Measurements from ENCODE around the gene DPP6.

DNA sequence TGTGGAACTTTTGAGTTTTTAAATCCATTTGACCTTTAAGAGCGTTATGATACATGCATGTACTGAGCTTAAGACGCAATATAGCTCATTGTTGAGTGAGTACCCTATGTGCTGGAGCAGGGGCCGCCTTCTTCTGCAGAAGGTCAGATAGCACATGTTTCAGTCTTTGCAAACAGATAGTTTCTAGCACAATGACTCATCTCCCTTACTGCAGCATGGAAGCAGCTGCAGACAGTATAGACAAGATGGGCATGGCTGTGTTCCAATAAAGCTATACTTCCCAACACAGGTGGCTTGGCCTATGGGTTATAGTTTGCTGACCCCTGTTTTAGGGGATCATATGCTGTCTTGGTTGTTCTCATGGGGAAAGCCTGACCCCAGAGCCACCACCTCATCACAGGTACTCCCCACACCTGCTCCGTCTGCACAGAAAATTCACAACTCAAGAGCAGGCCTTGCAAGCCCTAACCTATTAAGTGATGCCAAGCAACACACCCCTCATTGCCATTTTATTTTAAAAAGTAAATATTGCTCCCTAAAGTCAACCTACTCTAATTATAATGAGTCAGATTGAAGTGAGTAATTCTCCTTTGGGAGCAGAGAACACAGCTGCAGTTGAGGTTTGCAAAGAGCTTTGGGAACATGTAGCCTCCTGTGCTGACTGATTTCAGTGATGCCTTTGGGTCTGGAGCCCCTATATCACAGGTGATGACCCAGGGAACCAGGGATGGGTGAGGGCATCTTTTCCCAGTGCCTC is 620.6 kb downstream of the DPP6 start:
- TF ChIP-seq, protein P1, sequence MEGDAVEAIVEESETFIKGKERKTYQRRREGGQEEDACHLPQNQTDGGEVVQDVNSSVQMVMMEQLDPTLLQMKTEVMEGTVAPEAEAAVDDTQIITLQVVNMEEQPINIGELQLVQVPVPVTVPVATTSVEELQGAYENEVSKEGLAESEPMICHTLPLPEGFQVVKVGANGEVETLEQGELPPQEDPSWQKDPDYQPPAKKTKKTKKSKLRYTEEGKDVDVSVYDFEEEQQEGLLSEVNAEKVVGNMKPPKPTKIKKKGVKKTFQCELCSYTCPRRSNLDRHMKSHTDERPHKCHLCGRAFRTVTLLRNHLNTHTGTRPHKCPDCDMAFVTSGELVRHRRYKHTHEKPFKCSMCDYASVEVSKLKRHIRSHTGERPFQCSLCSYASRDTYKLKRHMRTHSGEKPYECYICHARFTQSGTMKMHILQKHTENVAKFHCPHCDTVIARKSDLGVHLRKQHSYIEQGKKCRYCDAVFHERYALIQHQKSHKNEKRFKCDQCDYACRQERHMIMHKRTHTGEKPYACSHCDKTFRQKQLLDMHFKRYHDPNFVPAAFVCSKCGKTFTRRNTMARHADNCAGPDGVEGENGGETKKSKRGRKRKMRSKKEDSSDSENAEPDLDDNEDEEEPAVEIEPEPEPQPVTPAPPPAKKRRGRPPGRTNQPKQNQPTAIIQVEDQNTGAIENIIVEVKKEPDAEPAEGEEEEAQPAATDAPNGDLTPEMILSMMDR (conservative IDR thresholded peaks at IDR 0.05 in 1 of 2, IDR thresholded peaks at IDR 0.05 in 1 of 2; ENCODE audit: extremely low read depth in 1 of 2, insufficient read depth in 1 of 2, low read depth in 1 of 2, low read length in 2 of 2) = no peak
- TF ChIP-seq EZH2 (IDR thresholded peaks at IDR 0.05; ENCODE audit: borderline replicate concordance, low read length) = no peak
